HG02623 (cell line): ENCODE measurements around the gene NUP43.
"Not testable (repeated sequence)": the region's sequence is repeated elsewhere in the genome, so short reads cannot be mapped to it uniquely, and the experiment has no call there.

Source experiments
- ATAC-seq: cut with Tn5 transposase; IDR thresholded peaks from one replicate; pipeline ENCODE4 v1.9.1; 2021; ENCODE audit warnings: moderate library complexity; ENCODE audit not compliant: unreplicated experiment

The NUP43 gene

DNA sequence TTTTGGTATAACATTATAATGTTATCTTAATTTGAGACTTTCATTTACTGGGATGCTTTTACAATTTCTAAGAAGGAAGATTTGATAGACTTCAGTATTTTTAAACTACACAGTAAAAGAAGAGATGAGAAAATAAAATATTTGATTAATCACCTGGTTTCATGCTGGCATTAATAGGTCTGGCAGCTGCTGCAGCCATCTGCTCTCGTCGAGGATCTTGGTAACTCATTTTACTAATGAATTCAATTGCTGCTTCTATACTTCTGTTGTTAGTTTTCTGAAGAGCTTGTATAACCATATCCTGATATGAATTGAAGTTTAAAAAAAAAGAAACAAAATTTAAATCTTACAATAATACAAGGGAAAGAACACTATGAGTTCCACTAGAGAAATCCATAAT, 51.4 kb downstream of the NUP43 start:
- ATAC-seq: no peak

DNA sequence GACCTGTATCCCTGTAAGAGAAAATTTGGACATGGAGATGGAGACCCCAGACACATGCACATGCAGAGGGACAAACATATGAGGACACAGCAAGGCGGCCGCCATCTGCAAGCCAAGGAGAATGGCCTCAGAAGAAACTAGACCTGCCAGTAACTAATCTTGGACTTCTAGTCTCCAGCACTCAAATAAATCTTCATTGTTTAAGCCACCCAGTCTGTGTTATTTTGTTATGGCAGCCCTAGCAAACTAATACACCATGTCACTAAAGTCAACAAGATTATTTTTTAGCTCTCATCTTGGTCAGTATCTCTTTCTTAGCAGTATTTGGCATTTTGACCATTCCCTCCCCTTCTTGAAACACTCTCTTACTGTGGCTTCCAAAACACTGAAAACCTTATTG, 55.1 kb downstream of the NUP43 start:
- no peak for ATAC-seq

DNA sequence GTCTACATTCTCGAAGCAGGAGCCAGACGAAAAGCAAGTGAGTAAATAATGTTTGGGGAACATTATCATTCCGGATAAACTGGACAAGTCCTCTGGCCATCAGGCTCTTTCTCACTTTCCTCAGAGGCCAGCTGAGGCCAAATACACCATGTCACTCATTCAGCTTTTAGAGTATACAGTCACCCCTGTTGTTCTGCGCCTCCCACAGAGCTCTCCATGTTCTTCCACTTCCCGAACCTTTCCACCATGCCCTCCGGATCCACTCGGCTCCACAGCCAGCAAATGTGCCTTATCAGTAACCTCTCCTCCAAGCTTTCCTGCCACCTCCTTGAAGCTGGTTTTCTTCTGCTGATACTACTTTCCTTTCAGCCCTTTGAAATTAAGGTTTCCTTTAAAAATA, 60.1 kb downstream of the NUP43 start:
- ATAC-seq: no peak

DNA sequence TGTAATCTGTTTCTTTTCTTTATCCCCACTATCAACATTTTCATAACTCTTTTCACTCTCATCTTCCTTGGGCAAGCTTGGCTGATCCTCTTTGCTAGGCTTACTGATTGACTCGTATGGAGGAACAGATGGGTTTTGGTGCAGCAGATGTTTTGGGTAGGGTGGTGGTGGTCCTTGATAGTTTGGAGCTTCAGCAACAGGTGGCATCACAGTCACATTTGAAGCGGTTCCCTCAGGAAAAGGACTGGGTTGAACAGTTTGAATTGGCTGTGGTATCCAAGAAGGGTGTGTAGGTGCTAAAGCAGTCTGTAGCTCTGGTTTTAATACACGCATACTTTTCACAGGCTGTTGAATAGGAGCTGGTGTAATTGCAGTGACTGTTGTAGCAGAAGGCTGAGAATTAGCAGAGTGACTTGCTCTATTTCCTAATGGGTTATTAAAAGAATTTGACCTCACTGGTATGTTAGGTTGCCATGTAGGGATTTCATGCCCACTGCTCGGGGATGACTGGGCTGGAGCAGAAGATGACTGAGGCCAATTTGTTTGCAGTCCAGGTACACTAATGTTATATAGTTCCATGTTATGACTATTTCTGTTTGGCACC, 63.0 kb downstream of the NUP43 start:
- ATAC-seq: no peak

DNA sequence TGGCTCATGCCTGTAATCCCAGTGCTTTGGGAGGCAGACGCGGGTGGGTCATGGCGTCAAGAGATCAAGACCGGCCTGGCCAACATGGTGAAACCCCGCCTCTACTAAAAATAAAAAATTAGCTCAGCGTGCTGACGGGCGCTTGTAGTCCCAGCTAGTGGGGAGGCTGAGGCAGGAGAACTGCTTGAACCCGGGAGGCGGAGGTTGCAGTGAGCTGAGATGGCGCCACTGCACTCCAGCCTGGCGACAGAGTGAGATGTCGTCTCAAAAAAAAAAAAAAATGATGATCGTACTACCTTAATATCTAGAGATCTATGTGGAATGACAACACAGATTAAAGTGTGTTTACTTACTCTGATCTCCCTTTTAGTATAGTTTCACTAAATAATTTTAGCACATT, 64.5 kb downstream of the NUP43 start:
- ATAC-seq: not testable (repeated sequence)

DNA sequence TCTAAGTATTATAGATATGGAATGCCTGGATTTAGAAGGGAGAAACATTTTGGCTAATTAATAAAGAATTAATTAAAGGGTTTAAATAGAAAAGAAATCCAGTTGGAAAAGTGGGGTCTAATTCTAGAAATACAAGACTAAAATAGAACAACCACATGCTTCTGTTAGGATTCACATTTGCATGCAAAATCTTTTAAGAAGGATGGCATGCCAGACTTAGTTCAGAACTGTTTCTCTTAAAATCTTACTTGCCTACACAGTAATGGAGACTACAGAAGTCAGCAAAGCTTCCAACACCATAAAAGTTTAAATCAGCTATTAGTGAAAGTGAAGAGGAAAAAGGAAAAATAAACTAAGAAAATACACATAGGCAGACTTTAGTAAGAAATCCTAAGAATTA, 65.1 kb downstream of the NUP43 start:
- no peak for ATAC-seq

DNA sequence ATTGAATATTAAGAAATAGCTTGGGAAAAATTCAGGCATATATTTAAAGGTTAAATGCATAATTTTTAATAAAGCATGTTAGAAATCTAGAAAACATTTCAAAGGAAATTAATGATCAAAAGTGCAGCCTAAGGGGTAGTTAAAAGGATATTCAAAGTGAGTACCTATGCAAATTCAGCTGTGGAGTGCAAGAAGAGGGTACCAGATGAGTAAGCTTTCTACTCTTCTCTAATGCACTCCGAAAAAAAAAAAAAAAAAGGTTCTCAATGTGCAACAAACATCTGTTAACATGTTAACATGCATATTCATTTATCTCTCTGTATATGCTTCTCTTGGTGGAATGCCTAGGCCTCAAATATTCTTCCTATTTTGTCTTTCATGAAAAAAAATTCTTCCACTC, 65.8 kb downstream of the NUP43 start:
- ATAC-seq: no peak
